Measurements from ENCODE around the gene ENAH. TPM values are rescaled to one million over a fixed set of nuclear protein-coding genes. Genes with fewer than 3 reads are reported as not detected.

ENAH gene
- total RNA-seq, 6 experiments from 2014 or later, result 9.0 to 33.2 (median 20.8) TPM

DNA sequence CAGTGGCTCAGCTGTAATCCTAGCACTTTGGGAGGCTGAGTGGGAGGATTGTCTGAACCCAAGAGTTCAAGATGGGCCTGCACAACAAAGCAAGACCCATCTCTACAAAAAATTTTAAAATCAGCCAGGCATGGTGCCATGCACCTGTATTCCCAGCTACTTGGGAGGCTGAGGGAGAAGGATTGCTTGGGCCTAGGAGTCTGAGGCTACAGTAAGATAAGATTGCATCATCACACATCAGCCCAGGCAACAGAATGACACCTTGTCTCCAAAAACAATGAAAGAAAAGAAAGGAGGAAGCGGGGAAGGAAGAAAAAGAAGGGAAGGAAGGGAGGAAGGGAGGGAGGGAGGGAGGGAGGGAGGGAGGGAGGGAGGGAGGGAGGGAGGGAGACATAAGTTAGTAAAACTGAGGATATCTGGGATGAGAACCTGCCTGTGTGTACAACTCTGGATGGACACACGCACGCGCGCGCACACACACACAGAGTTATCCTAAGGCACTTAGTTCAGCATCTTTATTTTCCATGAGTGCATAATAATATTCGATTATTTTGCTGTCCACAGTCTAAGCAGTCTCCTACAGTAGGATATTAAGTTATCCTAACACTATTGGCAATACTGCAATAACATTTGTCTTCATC, 132.2 kb downstream of the ENAH start:
- no peaks in the 10 kb centered on the region for H3K27me3 ChIP-seq
- intact Hi-C loops (cut with DNase I), result no loop called here
- no peak for TF ChIP-seq POLR2A (IDR thresholded peaks at IDR 0.05)
- TF ChIP-seq, protein P1, sequence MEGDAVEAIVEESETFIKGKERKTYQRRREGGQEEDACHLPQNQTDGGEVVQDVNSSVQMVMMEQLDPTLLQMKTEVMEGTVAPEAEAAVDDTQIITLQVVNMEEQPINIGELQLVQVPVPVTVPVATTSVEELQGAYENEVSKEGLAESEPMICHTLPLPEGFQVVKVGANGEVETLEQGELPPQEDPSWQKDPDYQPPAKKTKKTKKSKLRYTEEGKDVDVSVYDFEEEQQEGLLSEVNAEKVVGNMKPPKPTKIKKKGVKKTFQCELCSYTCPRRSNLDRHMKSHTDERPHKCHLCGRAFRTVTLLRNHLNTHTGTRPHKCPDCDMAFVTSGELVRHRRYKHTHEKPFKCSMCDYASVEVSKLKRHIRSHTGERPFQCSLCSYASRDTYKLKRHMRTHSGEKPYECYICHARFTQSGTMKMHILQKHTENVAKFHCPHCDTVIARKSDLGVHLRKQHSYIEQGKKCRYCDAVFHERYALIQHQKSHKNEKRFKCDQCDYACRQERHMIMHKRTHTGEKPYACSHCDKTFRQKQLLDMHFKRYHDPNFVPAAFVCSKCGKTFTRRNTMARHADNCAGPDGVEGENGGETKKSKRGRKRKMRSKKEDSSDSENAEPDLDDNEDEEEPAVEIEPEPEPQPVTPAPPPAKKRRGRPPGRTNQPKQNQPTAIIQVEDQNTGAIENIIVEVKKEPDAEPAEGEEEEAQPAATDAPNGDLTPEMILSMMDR (IDR thresholded peaks at IDR 0.05), result no peak
- DNase-seq (no peak), ATAC-seq (no peak)
- H3K4me3 ChIP-seq, result no peak overlapping the region
- H3K4me1 ChIP-seq, result no peaks in the 10 kb centered on the region
- no peak overlapping the region for H3K27ac ChIP-seq
- 91% methylated on average over 3 of the region's 7 CpGs for WGBS (ENCODE audit: insufficient coverage, low coverage, low lambda C conversion rate, missing lambda C conversion rate)
- H3K9me3 ChIP-seq, result no peaks in the 10 kb centered on the region
- no peaks in the 10 kb centered on the region for H3K36me3 ChIP-seq

DNA sequence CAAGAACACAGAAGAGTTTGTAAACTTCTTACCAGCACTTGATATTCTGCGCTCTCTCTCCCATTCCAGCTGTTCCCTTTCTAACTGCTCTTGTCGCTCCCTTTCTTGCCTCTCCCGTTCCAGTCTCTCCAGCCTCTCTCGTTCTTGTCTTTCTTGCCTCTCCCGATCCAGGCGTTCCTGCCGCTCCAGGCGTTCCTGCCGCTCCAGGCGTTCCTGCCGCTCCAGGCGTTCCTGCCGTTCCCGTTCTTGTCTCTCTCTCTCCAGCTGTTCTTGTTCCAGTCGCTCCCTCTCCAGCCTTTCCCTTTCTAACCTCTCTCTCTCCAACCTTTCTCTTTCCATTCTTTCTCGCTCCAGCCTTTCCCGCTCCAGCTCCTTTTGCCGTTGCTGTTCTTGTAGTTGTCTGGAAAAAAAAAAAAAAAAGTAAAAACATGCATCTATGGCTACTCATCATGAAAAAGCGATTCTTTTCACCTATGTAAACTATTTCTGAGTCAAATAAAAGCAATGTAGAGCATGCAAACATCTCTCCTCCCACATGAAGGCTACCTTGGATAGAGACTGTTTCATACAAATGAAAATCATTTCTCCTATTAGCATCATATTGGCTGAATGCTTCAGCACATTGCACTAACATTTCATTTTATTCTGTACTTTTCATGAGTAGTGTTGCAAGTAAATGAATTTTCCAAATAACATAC, 133.6 kb downstream of the ENAH start:
- intact Hi-C loops (cut with DNase I), result no loop called here
- Histone ChIP-seq H3K4me1 (no peaks in the 10 kb centered on the region), H3K27me3 (no peaks in the 10 kb centered on the region), H3K9me3 (no peaks in the 10 kb centered on the region), H3K4me3 (no peak overlapping the region), H3K27ac (no peak overlapping the region), H3K36me3 (no peaks in the 10 kb centered on the region)
- TF ChIP-seq, protein P1 (IDR thresholded peaks at IDR 0.05), result no peak
- no peak for TF ChIP-seq POLR2A (IDR thresholded peaks at IDR 0.05)
- WGBS (ENCODE audit: insufficient coverage, low coverage, low lambda C conversion rate, missing lambda C conversion rate), result 91% methylated on average over 14 of the region's 19 CpGs
- DNase-seq (no peak), ATAC-seq (no peak)

DNA sequence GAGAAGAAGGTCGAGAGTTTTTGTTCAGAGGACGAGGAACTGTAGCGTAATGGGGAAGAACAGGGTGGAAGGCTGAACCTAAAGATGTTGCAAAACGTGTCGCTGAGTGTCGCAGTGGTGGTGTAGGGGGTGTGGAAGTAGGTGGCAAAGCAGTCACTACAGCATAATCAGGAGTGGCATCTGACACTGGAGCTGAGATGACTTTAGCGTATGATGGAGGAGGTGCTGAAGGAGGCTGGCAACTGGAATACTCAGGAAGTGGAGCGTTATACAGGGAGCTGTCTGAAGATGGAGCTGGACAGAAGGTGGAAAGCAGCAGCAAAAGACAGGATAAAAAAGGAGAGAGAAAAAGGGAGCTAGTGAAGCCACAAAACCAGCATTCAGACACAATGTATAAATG, 135.2 kb downstream of the ENAH start:
- TF ChIP-seq POLR2A (IDR thresholded peaks at IDR 0.05), result no peak
- TF ChIP-seq, protein P1 (IDR thresholded peaks at IDR 0.05), result no peak
- Histone ChIP-seq H3K36me3 (no peaks in the 10 kb centered on the region), H3K4me3 (no peak overlapping the region), H3K27me3 (no peaks in the 10 kb centered on the region), H3K27ac (no peak overlapping the region), H3K4me1 (no peaks in the 10 kb centered on the region), H3K9me3 (no peaks in the 10 kb centered on the region)
- ATAC-seq, result no peak
- intact Hi-C loops (cut with DNase I), result no loop called here
- DNase-seq, result no peak
- WGBS (ENCODE audit: insufficient coverage, low coverage, low lambda C conversion rate, missing lambda C conversion rate), result 79% methylated on average over 8 of the region's 8 CpGs

DNA sequence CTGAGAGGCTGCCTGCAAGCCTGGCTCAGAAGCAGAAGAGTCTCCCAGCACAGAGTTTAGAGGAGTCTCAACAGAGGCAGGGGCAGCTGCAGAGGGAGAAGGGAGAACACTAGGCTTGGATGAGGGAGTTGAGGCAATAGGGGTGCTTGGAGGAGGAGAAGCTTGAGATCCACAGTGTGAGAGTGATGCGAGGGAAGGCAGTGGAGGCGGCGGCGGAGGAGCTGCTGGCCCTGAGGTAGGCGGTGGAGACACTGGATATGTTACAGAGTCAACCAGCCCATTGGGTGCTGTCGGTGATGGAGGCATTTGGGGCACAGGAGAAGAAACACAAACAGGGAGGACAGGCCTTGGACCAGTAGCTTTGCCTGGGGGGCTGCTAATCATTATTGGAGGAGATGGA, 135.7 kb downstream of the ENAH start:
- Histone ChIP-seq H3K27ac (no peak overlapping the region), H3K4me1 (no peaks in the 10 kb centered on the region), H3K4me3 (no peak overlapping the region), H3K36me3 (no peaks in the 10 kb centered on the region), H3K9me3 (no peaks in the 10 kb centered on the region), H3K27me3 (no peaks in the 10 kb centered on the region)
- ATAC-seq (no peak), DNase-seq (no peak)
- no peak for TF ChIP-seq POLR2A (IDR thresholded peaks at IDR 0.05)
- TF ChIP-seq, protein P1 (IDR thresholded peaks at IDR 0.05), result no peak
- intact Hi-C loops (cut with DNase I), result no loop called here
- 98% methylated on average over 6 of the region's 6 CpGs for WGBS (ENCODE audit: insufficient coverage, low coverage, low lambda C conversion rate, missing lambda C conversion rate)
